Stimulated activated CD4-positive, alpha-beta T cell treated with anti-CD3 and anti-CD28 coated beads, Interleukin-15, amount 100 ng/mL, for 24 hours (primary cell): ENCODE data around the gene KAT8.

Source experiments
- DNase-seq: peaks from one replicate; pipeline ENCODE4 v3.0.0-alpha.2; 2020

KAT8 gene

DNA sequence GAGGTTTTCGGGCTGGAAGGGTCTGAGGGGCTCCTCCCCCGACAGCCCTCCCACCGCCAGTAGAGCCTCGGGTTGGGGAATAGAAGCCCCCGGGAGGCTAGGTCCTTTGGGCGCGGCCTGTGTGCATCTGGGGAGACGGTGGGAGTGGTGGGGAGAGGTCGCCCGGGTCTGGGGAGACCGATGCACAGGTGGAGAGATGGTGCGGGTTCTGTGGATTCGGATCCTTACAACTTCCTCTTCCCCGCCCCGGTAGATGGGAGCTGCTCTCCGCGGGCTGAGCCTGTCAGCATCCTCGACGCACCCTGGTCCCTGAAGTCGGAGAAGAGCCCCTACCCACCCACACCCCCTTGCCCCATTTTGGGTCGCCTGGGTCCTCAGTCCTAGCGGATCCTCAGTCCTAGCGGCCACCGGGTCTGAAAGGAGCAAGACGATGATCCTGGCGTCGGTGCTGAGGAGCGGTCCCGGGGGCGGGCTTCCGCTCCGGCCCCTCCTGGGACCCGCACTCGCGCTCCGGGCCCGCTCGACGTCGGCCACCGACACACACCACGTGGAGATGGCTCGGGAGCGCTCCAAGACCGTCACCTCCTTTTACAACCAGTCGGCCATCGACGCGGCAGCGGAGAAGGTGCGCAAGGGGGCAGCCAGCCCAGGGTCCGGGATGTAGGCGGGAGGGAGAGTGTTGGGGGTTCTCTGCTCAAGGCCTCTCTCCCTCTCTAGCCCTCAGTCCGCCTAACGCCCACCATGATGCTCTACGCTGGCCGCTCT is 8.5 kb upstream of the KAT8 start:
- no peak for DNase-seq

DNA sequence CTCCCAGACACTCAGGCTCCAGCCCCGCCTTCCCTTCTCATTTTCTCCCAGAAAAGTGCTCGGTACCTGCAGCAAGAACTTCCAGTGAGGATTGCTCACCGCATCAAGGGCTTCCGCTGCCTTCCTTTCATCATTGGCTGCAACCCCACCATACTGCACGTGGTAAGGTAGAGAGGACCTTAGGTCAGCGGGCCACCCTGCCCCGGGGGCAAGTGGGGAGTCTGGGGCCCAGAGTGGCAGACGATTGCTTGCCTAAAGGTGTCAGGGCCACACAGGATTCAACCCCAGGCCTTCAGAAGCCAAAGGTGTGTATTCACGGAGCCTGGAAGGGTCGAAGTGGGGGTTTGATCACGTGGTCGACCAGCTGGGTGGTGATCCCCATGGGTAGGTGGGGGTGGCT is 7.8 kb upstream of the KAT8 start:
- DNase-seq: no peak

DNA sequence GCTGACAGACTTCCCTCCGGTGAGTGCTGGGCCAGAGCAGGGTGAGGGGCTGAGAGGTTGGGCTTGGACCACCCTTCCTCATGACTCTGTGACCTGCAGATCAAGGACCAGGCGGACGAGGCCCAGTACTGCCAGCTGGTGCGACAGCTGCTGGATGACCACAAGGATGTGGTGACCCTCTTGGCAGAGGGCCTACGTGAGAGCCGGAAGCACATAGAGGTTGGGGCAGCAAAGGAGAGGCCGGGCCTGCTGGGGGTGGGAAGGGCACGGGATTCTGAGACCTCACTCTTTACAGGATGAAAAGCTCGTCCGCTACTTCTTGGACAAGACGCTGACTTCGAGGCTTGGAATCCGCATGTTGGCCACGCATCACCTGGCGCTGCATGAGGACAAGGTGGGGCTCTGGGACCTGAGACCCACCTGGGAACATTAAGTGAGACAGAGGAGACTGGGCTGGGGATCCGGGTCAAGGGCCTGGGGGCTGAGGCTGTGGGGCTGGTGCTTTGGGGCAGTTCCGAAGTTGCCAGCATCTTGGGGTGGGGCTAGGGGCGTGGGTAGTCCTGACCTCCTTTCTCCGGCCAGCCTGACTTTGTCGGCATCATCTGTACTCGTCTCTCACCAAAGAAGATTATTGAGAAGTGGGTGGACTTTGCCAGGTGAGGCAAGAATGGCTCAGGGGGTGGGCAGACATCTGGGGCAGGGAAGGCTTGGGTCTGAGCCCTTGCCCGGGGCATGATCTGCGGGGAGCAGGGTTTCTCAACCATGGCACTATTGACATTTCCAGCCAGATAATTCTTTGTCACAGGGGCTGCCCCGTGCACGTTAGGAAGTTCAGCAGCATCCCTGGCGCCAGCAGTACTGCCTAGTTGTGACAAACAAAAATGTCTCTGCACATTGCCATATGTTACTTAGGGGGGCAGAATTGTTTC is 7.1 kb upstream of the KAT8 start:
- DNase-seq: no peak

DNA sequence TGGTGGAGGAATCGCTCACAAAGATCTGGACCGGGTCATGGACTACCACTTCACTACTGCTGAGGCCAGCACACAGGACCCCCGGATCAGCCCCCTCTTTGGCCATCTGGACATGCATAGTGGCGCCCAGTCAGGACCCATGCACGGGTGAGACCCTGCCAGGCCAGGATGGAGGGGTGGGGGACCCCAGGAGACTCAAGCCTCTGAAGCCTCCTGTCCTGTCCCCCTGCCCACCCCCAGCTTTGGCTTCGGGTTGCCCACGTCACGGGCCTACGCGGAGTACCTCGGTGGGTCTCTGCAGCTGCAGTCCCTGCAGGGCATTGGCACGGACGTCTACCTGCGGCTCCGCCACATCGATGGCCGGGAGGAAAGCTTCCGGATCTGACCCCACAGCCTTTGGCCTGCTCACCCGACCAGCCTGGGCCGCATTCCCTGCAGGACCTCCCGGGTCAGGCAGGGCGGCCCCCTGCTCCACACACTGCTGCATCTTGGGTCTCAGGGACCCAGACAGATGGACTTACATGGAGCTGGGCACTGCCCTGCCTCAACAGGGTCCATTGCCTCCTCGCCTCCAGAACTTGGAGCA is 5.5 kb upstream of the KAT8 start:
- DNase-seq: no peak

DNA sequence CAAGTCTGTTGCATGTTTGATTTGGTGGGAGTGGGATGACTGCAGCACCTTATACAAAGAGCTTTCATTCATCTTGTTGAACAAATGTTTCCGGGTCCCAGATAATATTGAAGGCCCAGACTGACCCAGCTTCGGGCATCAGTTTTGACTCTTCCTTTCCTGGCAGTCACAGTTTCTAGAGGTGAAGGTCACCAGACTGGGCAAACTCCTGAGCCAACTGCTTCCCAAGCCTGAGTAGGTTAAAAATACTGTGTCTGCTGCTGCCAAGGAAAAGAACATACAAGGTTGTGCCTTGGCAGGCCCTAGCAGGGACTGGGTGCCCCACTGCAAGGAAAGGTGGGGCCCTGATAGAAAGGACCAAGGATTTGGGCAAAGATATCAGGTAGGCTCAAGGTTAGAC is 4.8 kb upstream of the KAT8 start:
- no peak for DNase-seq

DNA sequence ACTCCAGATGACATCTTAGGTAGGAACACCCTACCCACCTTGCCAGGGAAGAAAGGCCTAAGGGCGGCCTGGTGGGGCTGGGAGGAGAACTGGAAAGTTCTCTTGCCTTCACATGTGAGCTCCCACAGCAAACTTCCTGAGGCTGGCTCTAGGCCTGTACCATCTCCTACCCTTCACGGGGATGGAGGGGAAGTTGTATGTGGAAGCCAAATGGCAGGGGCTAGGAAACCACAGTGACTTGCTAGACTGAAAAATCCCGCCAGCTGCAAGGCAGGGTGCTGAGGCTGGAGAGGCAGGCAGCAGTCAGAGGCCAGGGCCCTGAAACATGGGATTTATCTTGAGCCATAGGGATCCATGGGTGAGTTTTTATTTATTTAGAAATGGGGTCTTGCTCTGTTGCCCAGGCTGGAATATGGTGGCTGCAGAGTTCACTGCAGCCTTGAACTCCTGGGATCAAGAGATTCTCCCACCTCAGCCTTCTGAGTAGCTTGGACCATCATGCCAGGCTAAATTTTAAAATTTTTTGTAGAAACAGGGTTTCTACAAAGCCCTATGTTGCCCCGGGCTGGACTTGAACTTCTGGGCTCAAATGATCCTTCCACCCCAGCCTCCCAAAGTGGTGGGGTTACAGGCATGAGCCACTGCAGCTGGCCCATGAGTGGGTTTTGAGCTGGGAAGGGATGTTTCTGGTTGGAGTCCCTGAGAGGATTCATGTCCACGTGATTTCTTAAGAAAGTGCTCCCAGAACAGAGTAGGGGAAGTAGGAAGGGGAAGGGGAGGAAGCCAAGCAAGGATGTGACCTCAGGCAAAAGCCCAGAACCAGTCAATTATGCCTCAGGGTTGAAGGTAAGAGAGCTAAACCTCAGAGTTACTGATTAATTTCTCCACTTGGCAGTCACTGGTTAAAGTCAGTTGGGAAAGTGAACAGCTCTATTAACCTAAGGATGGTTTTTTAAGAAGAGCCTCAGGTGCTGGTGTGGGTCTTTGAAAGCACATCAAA is 4.0 kb upstream of the KAT8 start:
- DNase-seq: no peak

DNA sequence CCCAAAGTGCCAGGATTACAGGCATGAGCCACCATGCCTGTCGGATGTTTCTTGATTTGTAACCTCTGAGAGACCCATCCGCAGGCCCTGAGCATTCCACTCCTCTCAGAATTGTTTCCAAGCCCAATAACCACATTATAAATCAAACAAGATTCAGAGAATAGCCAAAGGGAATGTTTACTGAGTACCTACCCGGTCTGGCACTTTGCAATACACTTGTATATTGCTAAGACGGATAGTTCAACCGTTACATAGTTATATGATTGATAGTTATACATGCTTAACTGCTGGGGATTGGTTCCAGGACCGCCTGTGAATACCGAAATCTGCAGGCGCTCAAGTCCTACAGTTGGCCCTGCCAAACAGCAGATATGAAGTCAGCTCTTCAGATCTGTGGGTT is 3.0 kb upstream of the KAT8 start:
- DNase-seq: no peak

DNA sequence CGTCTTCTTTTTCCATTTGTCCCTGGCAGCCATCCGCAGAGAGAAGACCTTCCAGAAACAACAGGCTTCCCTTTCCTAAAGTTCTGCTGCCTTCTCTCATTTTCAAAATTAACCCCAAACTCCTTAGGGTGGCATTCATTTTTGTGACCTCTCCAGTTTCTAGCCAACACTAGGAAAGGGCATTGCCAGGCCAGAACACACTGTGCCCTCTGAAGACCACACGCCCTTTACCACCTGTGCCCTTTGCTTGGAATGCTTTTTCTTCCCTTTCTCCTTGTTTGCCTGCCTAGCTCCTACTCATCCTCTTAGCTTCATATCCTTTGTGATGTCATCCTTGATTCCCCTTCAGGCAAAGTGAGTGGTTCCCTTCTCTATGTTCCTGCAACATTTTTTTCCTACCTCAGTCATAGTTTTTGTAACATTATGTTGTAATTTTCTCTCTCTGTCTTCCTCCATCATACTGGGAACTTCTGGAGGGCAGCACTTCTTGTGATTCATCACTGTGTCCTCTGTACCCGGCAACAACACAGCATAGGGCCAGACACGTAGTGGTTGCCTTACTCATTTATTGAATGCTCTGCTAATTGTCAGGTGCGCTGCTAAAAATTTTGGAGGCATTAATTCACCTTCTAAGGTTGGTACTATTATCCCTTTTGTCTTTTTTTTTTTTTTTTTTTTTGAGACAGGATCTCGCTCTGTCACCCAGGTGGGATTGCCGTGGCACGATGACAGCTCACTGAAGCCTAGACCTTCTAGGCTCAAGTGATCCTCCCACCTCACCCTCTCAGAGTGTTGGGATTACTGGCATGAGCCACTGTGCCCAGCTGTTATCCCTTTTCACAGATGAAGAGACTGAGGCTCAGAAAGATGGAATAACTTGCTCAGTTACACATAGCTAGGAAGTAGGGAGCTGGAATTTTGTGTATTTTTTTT is 1.0 kb downstream of the KAT8 start:
- DNase-seq: no peak

DNA sequence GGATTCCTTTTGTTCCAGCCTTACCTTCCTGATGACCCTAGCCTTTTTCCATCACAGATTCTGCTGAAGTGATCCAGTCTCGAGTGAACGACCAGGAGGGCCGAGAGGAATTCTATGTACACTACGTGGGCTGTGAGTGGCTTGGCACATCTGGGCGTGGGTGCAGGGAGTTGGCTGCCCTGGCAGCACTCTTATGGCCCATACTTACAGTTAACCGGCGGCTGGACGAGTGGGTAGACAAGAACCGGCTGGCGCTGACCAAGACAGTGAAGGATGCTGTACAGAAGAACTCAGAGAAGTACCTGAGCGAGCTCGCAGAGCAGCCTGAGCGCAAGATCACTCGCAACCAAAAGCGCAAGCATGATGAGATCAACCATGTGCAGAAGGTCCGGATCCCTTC is 2.7 kb downstream of the KAT8 start:
- no peak for DNase-seq

DNA sequence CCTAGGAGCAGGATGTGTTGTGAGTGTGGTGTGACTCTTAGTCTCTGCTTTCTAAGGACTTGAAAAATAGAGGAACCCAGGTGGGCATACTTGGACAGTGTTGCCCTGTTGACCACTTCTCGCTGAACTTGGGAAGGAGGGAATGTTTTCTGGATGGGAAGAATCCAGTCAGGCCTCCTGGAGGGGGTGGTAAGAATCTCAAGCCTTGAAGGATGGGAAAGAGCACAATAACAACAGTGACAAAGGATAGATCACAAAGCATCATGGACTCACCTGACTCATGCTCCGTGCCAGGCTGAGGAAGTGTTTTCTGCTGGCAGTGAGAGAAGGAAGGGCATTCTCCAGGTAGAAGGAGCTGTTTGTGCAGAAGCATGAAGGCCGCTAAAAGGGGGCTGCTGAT is 8.4 kb downstream of the KAT8 start:
- DNase-seq: no peak

DNA sequence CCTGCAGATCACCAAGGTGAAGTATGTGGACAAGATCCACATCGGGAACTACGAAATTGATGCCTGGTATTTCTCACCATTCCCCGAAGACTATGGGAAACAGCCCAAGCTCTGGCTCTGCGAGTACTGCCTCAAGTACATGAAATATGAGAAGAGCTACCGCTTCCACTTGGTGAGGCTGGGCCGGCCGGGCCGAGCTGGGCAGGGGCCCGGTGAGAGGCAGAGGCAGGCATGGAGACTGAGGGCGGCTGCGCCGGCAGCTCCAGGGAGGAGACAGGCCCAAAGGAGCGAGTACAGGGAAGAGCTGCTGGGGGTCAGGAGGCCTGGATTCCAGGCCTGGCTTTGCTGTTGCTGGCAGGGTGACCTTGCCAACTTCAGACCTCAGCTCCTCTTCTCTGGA is 9.7 kb downstream of the KAT8 start:
- no peak for DNase-seq

DNA sequence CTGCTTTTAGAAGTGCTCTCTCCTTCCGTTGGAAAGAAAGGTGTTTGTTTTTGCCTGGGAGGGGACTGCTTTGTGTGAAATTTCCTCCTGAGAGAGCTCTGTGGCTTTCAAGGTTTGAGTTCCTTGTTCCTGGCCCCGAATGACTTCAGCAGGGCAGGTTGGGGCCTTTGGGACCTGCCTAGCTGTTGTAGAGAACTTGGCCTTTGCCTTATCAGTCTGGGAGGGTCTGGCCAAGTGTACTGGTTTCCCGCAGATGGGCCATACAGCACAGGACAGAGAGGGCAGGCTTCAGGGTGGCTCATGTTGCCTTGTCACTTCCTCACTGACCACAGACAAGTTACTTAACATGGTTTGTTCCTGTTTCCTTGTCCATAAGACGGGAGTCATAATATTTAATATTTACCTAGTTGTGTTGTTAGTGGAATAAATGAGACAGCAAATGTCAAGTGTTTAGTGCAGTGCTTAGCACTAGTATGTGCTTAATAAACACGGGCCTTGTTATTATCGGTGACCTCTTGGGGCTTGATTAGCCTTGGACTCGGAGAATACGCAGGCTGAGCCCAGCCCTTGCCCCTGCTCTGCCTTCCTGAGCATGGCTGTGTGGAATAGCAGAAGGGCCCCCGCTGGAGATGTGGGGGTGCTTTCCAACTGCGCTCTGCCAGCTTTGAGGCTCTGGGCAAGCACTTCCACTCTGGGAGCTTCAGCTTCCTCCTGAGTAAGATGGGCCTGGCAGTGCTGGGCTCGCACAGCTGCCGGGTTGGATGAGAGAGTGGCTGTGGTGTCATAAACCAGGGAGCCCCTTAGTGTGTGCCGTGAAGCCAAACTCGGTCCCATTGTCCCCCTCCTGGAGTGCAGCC is 11.5 kb downstream of the KAT8 start:
- DNase-seq: no peak

DNA sequence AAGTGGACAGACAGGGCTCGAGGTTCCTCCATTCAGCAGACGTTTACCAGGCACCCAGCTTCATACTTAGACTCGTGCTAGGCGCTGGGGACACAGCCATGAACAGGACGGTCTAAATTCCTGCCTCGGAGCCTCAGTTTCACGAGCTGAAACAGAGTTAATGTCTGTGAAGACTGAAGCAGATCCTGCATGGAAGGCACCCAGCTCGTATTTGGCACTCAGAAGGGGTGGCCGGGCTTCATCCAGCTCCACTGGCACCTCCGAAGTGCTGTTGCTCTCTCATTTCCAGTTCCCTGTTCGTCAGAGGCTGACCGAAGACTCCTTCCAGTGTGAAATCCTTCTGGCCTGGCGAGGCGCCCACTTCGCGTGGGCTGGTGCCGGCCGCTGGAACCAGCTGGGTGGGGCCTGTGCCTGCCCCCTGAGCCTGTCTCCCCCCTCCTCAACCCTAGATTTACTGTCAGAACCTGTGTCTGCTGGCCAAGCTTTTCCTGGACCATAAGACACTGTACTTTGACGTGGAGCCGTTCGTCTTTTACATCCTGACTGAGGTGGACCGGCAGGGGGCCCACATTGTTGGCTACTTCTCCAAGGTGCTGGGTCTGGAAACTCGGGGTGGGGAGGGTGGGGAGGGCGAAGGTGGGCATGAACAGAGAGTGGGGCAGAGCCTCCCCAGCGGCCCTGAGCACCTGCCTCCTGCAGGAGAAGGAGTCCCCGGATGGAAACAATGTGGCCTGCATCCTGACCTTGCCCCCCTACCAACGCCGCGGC is 12.3 kb downstream of the KAT8 start:
- no peak for DNase-seq

DNA sequence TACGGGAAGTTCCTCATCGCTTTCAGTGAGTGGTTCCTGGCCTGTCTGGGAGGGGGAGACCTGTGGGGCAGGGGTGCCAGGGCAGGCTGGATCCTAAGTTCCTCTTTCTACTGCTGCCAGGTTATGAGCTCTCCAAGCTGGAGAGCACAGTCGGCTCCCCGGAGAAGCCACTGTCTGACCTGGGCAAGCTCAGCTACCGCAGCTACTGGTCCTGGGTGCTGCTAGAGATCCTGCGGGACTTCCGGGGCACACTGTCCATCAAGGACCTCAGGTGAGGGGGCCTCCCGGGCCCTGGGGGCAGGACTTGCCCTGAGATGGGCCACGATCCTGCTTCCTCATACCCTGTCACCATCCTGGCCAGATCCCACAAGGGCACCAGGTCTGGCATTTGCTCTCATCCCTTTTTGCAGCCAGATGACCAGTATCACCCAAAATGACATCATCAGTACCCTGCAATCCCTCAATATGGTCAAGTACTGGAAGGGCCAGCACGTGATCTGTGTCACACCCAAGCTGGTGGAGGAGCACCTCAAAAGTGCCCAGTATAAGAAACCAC is 12.9 kb downstream of the KAT8 start:
- DNase-seq: no peak

DNA sequence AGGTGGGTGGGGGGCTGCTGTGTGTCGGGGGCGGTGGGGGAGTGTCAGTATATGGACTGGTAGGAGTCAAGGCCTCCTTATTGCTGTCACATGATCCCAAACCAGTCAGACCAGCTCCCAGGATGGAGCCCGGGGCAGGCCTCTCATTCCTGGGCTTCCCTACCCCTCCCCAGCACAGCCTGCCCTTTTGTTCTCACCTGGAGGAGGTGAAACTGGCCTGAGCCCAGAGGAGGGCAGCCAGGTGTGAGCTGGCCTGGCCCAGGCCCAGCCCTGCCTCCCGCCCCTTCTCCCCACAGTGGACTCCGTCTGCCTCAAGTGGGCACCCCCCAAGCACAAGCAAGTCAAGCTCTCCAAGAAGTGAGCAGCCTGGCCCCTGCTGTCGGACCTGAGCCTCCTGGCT is 13.4 kb downstream of the KAT8 start:
- DNase-seq: no peak

DNA sequence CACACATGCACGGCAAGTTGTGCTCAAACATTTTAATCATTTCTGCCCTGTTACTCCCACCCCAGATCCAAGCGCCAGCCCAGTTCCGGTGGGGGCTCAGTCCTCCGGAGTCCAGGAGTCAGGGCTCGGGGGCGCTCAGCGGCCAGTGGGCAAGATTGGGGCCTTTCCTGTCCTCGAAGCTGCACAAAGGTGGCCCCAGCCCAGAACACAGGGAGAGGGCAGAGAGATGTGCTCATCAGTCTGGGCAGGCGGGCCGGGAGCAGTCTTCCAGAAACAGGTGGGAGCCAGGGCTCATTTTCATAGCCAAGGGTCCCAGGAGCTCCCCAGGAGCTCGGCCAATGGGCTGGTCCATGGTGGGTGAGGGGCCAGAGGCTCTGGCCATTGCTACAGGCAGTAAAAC is 14.0 kb downstream of the KAT8 start:
- DNase-seq: no peak

DNA sequence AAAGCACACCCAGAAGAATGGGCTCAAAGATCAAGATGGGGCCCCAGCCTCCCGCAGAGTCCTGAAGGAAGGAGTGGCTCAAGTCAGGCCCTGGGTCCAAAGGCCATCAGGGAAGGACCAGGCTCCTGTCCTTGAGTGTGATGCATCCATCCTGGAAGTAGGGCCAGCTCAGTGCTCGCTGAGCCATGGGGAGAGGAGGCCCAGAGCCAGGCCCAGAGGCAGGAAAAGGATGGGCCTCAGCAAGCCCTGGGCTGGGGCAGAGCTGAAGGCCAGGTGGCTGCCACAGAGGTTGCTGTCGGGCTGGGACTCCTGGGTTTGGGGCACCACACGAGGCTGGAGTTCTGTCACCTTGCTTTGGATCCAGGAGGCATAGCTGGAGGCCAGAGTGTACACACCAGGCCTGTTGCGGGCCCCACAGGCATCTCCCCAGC is 14.4 kb downstream of the KAT8 start:
- no peak for DNase-seq

DNA sequence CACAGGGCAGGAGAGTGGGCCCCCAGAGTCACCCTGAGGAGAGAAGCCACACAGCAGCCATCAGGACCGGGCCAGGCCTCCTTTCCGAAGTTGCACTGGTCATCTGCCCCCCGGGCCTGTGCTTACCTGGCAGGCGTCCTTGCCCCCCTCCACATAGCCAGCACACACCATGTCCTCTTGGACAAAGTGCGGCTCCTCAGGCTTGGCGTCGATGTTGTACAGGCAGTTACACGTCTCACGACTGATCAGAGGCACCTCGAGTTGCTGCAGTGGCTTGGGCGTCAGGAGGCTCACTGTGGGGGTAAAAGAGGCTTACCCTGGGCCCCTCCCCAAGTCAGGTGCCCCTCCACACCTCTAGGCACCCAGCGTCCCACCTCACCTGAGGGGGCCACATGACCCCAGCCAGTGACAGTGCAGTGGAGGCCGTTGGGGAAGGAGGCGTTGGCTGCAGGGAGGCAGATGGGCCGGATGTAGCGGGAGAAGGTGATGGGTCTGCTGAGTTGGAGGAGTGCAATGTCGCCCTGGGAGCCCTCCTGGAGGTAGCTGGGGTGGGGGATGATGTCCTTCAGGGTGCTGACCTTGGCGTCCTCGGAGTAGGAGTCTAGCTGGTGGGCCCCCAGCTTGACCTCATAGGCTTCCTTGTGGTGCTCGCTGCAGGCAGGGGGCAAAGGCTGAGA is 15.0 kb downstream of the KAT8 start:
- DNase-seq: no peak

DNA sequence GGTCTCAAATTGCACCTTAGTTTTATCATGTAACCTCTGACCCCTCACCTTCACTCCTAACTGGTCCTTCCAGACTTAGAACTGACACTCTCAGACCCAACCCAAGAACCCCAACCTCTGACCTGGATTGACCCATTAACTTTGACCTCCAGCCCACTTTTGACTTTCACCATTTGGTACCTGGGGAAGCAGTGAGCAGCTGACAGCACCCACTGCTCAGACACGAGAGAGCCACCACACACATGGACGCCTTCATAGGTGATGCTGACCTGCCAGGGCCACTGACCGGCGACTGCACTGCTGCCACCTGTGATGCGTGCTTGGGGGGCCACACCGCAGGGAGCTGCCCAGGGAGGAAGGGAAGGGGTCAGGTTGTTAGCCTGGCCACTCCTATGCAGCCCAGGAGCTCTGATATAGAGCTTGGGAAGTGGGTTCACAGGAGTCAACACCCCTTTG is 15.6 kb downstream of the KAT8 start:
- DNase-seq: no peak
